Measurements from ENCODE around the gene PLPP2. TPM values are rescaled to one million over a fixed set of nuclear protein-coding genes. Genes with fewer than 3 reads are reported as not detected.

Gene PLPP2
- total RNA-seq, 2 donors from 2014 or later = 40.1 to 76.6 TPM

DNA sequence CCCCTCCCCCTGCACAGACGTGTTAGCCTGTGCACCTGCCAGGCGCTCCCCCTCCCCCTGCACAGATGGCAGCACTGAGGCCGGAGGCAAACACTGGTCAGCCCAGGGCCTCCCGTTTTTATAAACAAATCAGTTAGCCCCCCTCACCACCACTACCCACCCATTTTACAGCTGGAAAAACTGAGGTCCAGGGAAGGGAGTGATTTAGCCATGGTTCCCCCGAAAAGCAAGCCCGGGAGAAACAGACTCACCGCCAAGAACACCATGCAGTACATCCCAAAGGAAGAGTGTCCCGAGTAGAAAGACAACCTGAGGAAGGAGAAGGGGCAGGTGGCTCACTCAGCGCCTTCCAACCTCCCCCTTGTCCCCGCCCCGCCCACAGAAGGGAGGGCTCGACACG, 8.7 kb downstream of the PLPP2 start:
- no peaks in the 10 kb centered on the region for H3K9me3 ChIP-seq
- H3K27me3 ChIP-seq (replicated peaks; ENCODE audit: insufficient read depth) = no peaks in the 10 kb centered on the region
- WGBS = 74% methylated on average over 13 of the region's 13 CpGs
- intact Hi-C loops (cut with DNase I) = no loop called here
- H3K4me1 ChIP-seq (replicated peaks) = no peaks in the 10 kb centered on the region
- no peaks in the 10 kb centered on the region for H3K36me3 ChIP-seq
- H3K27ac ChIP-seq = no peak overlapping the region
- no peak overlapping the region for H3K4me3 ChIP-seq
- no peak for DNase-seq (ENCODE audit: low spot score)
- TF ChIP-seq POLR2A (IDR thresholded peaks at IDR 0.05) (no peak), POLR2AphosphoS5 (IDR thresholded peaks at IDR 0.05) (no peak)
- TF ChIP-seq, protein P1, sequence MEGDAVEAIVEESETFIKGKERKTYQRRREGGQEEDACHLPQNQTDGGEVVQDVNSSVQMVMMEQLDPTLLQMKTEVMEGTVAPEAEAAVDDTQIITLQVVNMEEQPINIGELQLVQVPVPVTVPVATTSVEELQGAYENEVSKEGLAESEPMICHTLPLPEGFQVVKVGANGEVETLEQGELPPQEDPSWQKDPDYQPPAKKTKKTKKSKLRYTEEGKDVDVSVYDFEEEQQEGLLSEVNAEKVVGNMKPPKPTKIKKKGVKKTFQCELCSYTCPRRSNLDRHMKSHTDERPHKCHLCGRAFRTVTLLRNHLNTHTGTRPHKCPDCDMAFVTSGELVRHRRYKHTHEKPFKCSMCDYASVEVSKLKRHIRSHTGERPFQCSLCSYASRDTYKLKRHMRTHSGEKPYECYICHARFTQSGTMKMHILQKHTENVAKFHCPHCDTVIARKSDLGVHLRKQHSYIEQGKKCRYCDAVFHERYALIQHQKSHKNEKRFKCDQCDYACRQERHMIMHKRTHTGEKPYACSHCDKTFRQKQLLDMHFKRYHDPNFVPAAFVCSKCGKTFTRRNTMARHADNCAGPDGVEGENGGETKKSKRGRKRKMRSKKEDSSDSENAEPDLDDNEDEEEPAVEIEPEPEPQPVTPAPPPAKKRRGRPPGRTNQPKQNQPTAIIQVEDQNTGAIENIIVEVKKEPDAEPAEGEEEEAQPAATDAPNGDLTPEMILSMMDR (IDR thresholded peaks at IDR 0.05) = no peak

DNA sequence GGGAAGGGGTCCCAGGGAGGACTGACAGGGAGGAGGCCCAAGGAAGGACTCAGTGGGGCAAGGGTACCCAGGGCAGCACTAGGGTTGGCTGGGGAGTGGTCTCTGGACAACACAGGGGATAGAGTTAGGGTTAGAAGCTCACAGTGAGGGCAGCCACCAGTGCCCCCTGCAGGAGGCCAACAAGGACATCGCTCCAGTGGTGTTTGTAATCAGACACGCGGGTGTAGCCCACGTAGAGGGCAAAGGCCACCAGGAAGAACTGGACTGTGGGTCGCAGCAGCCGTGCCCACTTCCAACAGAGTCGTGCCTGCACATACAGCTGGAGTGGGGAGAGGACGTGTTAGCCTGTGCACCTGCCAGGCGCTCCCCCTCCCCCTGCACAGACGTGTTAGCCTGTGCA, 9.2 kb downstream of the PLPP2 start:
- Histone ChIP-seq H3K36me3 (no peaks in the 10 kb centered on the region), H3K27ac (no peak overlapping the region), H3K4me1 (replicated peaks) (no peaks in the 10 kb centered on the region), H3K4me3 (no peak overlapping the region), H3K9me3 (no peaks in the 10 kb centered on the region), H3K27me3 (replicated peaks; ENCODE audit: insufficient read depth) (no peaks in the 10 kb centered on the region)
- 80% methylated on average over 9 of the region's 10 CpGs for WGBS
- intact Hi-C loops (cut with DNase I) = no loop called here
- no peak for DNase-seq (ENCODE audit: low spot score)
- no peak for TF ChIP-seq POLR2A (IDR thresholded peaks at IDR 0.05)
- TF ChIP-seq POLR2AphosphoS5 (IDR thresholded peaks at IDR 0.05) = no peak

DNA sequence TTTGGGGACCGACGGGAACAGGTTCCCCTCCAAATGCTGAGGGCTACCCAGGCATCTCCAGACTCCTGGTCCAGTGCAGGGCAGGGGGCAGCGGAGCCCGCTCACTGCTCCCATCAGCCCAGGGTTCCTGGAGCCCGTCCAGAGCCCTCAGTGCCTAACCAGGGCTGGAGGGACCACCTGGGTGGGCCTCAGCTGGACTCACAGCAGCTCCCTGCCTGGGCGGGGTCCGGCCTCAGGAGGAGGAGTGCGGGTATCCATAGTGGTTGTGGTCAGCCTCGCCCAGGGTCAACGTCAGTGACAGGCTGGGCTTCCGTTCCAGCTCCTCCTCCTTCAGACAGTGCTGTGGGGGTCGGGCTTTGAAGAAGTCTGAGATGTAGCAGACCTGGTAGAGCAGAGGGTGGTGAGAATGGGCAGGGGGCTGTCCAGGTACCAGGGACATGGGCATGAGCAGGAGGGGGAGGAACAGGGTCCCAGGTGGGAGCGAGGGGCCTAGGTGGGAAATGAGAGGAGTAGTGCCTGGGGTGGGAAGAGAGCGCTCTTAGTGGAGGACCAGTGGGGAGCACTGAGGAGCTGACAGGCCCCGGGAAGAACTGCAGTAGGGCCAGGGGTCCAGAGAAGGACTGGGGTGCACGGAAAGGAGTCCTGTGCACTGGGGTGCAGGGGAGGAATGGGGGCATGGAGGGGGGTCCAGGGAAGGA, 9.9 kb downstream of the PLPP2 start:
- Histone ChIP-seq H3K27ac (no peak overlapping the region), H3K27me3 (replicated peaks; ENCODE audit: insufficient read depth) (no peaks in the 10 kb centered on the region), H3K4me1 (replicated peaks) (no peaks in the 10 kb centered on the region), H3K4me3 (no peak overlapping the region), H3K9me3 (no peaks in the 10 kb centered on the region), H3K36me3 (no peaks in the 10 kb centered on the region)
- no peak for DNase-seq (ENCODE audit: low spot score)
- intact Hi-C loops (cut with DNase I) = no loop called here
- WGBS = 84% methylated on average over 16 of the region's 16 CpGs
- TF ChIP-seq, protein P1 (IDR thresholded peaks at IDR 0.05) = no peak
- no peak for TF ChIP-seq POLR2A (IDR thresholded peaks at IDR 0.05)
- no peak for TF ChIP-seq POLR2AphosphoS5 (IDR thresholded peaks at IDR 0.05)

DNA sequence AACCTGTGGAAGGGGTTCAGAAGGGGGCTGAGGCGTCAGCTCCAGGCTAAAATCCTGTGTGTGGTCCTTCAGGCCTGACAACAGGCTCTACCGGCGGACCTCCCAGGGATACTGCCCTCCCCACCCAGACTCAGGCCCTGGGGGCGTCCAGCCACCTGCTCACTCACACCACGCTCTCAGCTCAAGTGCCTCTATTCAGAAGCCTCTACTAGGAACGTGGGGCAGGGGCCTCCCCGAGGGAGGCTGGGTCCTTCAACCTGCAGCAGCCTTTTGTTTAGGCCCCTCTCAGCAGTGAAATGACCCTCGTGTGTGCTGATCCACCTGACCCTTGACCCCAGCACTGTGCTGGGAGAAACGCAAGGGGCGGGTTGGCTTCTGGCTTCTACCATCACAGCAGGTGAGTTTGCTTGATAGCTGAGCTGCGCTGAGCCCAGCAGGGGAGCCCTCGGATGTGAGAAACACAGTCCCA, 10.6 kb downstream of the PLPP2 start:
- H3K27me3 ChIP-seq (replicated peaks; ENCODE audit: insufficient read depth) = no peaks in the 10 kb centered on the region
- no peaks in the 10 kb centered on the region for H3K9me3 ChIP-seq
- intact Hi-C loops (cut with DNase I) = no loop called here
- WGBS = 62% methylated on average over 12 of the region's 12 CpGs
- no peaks in the 10 kb centered on the region for H3K4me1 ChIP-seq (replicated peaks)
- H3K27ac ChIP-seq = no peak overlapping the region
- no peaks in the 10 kb centered on the region for H3K36me3 ChIP-seq
- no peak overlapping the region for H3K4me3 ChIP-seq
- DNase-seq (ENCODE audit: low spot score) = no peak
- TF ChIP-seq, protein P1 (IDR thresholded peaks at IDR 0.05) = no peak
- TF ChIP-seq POLR2AphosphoS5 (IDR thresholded peaks at IDR 0.05) (no peak), POLR2A (IDR thresholded peaks at IDR 0.05) (no peak)

DNA sequence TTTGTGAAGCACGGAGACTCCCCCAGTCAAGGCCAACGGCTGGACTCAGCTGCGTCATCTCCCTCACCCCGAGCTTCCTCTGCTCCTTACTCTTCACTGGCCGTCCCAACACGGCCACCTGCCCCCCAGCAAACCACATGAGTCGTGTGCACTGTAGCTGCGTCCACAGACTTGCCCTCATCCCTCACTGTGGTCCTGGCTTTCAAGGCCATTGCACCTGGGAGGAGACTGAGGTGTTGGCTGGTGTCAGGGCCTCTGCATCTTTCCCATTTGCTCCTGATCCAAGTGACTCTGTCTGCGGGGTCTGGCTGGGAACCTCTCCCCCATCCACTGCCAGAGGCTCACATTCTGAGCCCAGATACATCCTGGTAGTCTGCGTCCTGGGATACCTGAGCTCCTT, 11.5 kb downstream of the PLPP2 start:
- TF ChIP-seq, protein P1 (IDR thresholded peaks at IDR 0.05) = no peak
- TF ChIP-seq POLR2A (IDR thresholded peaks at IDR 0.05) = no peak
- no peak for TF ChIP-seq POLR2AphosphoS5 (IDR thresholded peaks at IDR 0.05)
- Histone ChIP-seq H3K36me3 (no peaks in the 10 kb centered on the region), H3K9me3 (no peaks in the 10 kb centered on the region), H3K4me1 (replicated peaks) (no peaks in the 10 kb centered on the region), H3K4me3 (no peak overlapping the region), H3K27me3 (replicated peaks; ENCODE audit: insufficient read depth) (no peaks in the 10 kb centered on the region), H3K27ac (no peak overlapping the region)
- intact Hi-C loops (cut with DNase I) = no loop called here
- whole genome bisulfite sequencing = 87% methylated on average over 10 of the region's 10 CpGs
- no peak for DNase-seq (ENCODE audit: low spot score)

Measured in prostate gland (tissue), 2 donors.